ENCODE results near the gene TPCN1. TPM values are rescaled to one million over a fixed set of nuclear protein-coding genes. Genes with fewer than 3 reads are reported as not detected.

TPCN1 gene
- total RNA-seq, 8 experiments from 2014 or later: 2.7 to 39.8 (median 11.2) TPM

DNA sequence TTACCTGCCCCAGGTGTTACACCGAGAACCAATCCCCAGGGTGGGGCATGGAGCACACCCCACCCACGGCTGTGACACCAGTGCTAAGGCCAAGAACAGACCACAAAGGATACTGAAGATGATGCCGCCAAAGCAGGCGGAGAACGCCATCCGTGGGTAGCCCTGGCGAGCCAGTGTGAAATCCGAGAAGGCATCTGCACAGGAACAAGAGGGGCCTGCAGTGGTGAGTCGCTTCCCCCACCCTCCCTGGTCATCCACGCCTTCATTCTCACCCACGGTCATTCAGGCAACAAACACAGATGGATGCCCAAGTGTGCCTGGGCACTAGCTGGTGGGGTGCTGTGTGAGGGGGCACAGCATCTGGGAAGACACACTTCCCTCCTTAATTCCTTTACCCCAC lies 85.1 kb downstream of the TPCN1 start:
- no peak overlapping the region for H3K27ac ChIP-seq
- 50 to 83% (median 69%) methylated on average over 2 to 9 of the region's 11 CpGs; no CpG with 5 or more reads in 7 of the 10 experiments for WGBS, 10 experiments
- in situ Hi-C loops (cut with MboI; ENCODE audit: low pct_unique_long_range_greater_than_20kb in 2 of 9, low sequenced_read_pairs in 9 of 9, unreplicated experiment in 9 of 9): no loop called here
- ATAC-seq (replicated peaks in 6 of 8): no peak
- H3K4me3 ChIP-seq: no peak overlapping the region
- peaks cover 0 to 2% of the 10 kb centered on the region in 2 donors for H3K4me1 ChIP-seq (replicated peaks in 1 of 2)

DNA sequence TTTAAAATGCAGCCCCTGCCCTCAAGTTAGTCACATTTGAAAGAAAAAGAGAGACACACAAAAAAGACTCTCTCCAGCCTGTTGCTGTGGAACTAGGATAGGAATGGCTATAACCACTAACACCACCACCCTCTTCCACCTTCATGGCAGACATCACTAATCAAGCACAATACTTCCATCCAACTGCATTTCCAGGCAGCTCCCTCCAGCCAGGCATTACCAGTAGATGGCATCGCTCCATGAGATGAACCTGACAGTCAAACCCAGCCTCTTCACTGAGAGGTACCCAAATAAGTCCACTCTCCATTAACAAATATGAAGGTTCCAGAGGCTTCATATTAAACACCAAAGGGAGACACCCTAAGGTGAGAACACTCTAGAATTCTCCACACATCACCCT lies 89.2 kb downstream of the TPCN1 start:
- 80 to 100% (median 100%) methylated on average over 1 of the region's 1 CpG; no CpG with 5 or more reads in 5 of the 10 experiments for WGBS, 10 experiments
- in situ Hi-C loops (cut with MboI; ENCODE audit: low pct_unique_long_range_greater_than_20kb in 2 of 9, low sequenced_read_pairs in 9 of 9, unreplicated experiment in 9 of 9): no loop called here
- Histone ChIP-seq H3K27ac (no peak overlapping the region), H3K4me3 (no peak overlapping the region), H3K4me1 (replicated peaks in 1 of 2) (peaks cover 3 to 8% of the 10 kb centered on the region in 2 donors)
- ATAC-seq (replicated peaks in 6 of 8): peak in 1 of 8 experiments; percentile 11

GRCh38 chr12:113314121-113314529 lies 92.9 kb downstream of the TPCN1 start:
- ATAC-seq (replicated peaks in 6 of 8): peak in 7 of 8 experiments; percentile 51 to 94 (median 80)
- 2 to 56% (median 40%) methylated on average over 1 to 5 of the region's 7 CpGs; no CpG with 5 or more reads in 1 of the 10 experiments for WGBS, 10 experiments
- no peak overlapping the region for H3K4me3 ChIP-seq
- H3K27ac ChIP-seq: peak overlapping the region in 1 of 2 donors; percentile 19
- peaks cover 3 to 8% of the 10 kb centered on the region in 2 donors for H3K4me1 ChIP-seq (replicated peaks in 1 of 2)
- in situ Hi-C loops (cut with MboI; ENCODE audit: low pct_unique_long_range_greater_than_20kb in 2 of 9, low sequenced_read_pairs in 9 of 9, unreplicated experiment in 9 of 9): no loop called here

DNA sequence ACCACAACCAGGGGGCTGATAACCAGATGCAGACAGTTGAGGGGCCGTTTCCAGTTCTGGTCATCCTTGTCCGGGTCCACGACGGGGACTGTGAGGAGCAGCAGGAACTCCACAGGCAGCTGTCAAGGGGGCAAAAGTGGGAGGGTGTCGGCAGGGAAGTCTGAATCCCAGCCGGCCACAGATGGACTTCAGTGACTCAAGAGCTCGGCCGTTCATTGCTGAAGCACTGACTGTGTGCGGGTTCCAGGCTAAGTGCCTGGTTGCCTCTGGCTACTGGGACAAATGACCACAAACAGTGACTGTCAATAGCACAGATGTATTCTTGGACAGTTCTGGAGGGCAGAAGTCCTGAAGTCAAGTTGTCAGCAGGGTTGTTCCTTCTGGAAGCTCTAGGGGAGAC lies 94.1 kb downstream of the TPCN1 start:
- in situ Hi-C loops (cut with MboI; ENCODE audit: low pct_unique_long_range_greater_than_20kb in 2 of 9, low sequenced_read_pairs in 9 of 9, unreplicated experiment in 9 of 9): no loop called here
- ATAC-seq (replicated peaks in 6 of 8): peak in 1 of 8 experiments; percentile 5

DNA sequence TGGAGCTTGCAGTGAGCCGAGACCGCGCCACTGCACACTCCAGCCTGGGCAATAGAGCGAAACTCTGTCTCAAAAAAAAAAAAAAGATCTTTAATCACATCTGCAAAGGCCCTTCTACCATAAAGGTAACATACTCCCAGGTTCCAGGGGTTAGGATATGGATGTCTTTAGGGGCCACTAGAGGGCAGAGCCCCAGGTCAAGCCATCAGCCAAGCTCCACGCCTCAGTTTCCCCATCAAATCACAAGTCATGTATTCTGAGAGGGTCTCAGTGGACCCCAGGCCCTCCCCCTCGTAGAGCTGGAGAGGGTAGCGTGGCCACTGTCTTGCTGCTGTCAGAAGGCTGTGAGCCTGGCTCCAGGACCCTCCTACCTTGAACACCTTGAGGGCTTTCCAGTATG lies 94.9 kb downstream of the TPCN1 start:
- Histone ChIP-seq H3K4me3 (no peak overlapping the region), H3K4me1 (replicated peaks in 1 of 2) (peaks cover 3 to 8% of the 10 kb centered on the region in 2 donors), H3K27ac (no peak overlapping the region)
- 100% methylated on average over 1 to 3 of the region's 7 CpGs; no CpG with 5 or more reads in 7 of the 10 experiments for WGBS, 10 experiments
- in situ Hi-C loops (cut with MboI; ENCODE audit: low pct_unique_long_range_greater_than_20kb in 2 of 9, low sequenced_read_pairs in 9 of 9, unreplicated experiment in 9 of 9): no loop called here
- no peak for ATAC-seq (replicated peaks in 6 of 8)

More for the DNA sequence above, 94.1 kb downstream of the TPCN1 start:
- no peak overlapping the region for H3K27ac ChIP-seq
- H3K4me1 ChIP-seq (replicated peaks in 1 of 2): peaks cover 3 to 8% of the 10 kb centered on the region in 2 donors
- no peak overlapping the region for H3K4me3 ChIP-seq
- 0 to 100% (median 72%) methylated on average over 1 to 5 of the region's 9 CpGs; no CpG with 5 or more reads in 5 of the 10 experiments for WGBS, 10 experiments

GRCh38 chr12:113317122-113317521 lies 95.9 kb downstream of the TPCN1 start:
- WGBS, 10 experiments: 50 to 100% (median 92%) methylated on average over 1 to 5 of the region's 6 CpGs; no CpG with 5 or more reads in 3 of the 10 experiments
- ATAC-seq (replicated peaks in 6 of 8): no peak
- in situ Hi-C loops (cut with MboI; ENCODE audit: low pct_unique_long_range_greater_than_20kb in 2 of 9, low sequenced_read_pairs in 9 of 9, unreplicated experiment in 9 of 9): no loop called here
- Histone ChIP-seq H3K4me1 (replicated peaks in 1 of 2) (peaks cover 3 to 8% of the 10 kb centered on the region in 2 donors), H3K4me3 (no peak overlapping the region), H3K27ac (no peak overlapping the region)

DNA sequence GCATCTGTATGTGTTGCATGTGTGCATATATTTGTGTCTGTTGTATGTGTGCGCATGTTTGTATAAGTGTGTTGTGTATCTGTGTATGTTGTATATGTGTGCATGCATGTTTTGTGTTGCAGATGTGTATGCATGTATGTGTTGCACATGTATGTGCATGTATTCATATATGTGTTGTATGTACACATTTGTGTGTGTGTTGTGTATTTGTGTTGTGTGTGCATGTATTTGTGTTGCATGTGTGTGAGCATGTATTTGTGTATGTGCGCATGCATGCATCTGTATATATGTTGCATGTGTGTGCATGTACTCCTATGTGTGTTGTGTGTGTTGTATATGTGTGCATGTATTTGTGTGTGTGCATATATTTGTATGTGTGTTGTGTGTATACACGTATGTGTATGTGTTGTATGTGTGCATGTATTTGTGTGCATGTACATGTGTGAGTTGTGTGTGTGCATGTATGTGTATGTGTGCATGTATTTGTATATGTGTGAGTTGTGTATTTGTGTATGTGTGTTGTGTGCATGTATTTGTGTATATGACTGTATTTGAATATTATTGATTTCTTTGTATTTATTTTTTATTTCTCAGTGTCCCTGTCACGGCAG lies 96.9 kb downstream of the TPCN1 start:
- in situ Hi-C loops (cut with MboI; ENCODE audit: low pct_unique_long_range_greater_than_20kb in 2 of 9, low sequenced_read_pairs in 9 of 9, unreplicated experiment in 9 of 9): no loop called here
- ATAC-seq (replicated peaks in 6 of 8): no peak
- H3K4me1 ChIP-seq (replicated peaks in 1 of 2): peaks cover 3 to 8% of the 10 kb centered on the region in 2 donors
- no peak overlapping the region for H3K4me3 ChIP-seq
- no peak overlapping the region for H3K27ac ChIP-seq
- WGBS, 10 experiments: 90 to 100% (median 97%) methylated on average over 1 to 3 of the region's 4 CpGs; no CpG with 5 or more reads in 2 of the 10 experiments

DNA sequence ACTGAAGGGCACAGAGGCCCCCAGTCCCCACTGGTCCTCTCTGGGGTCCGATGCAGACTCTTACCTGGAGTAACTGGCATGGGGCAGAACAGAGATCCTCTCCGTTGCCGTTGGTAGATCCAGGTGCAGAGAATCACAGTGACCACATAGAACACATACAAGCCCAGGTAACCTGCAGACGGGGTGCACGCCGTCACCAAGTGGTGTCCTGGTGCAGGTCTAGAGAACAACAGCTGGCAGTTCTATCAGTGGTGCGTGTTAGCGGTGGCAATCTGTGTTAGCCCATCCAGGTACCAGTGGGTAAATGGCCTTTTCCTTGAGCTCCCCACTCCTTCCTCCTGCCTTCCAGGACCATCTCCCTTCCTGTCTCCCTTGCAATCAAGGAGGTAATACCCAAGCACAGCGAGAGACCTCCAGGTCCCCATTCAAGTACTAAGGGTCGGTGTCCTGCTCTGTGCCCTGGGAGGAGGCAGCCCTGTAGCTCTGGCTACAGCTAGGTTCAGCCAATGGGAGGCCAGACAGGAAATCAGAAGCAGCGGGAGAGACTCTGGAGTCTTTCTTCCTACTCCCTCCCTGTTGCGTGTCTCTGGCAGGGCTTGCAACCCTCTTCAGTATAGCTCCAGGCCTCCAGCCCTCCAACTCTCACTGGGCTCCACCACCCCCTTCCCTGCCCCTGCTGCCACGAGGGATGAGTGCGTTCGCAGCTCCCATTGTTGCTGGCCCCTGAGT lies 97.8 kb downstream of the TPCN1 start:
- in situ Hi-C loops (cut with MboI; ENCODE audit: low pct_unique_long_range_greater_than_20kb in 2 of 9, low sequenced_read_pairs in 9 of 9, unreplicated experiment in 9 of 9): no loop called here
- WGBS, 10 experiments: 82 to 100% (median 90%) methylated on average over 2 to 7 of the region's 15 CpGs; no CpG with 5 or more reads in 3 of the 10 experiments

DNA sequence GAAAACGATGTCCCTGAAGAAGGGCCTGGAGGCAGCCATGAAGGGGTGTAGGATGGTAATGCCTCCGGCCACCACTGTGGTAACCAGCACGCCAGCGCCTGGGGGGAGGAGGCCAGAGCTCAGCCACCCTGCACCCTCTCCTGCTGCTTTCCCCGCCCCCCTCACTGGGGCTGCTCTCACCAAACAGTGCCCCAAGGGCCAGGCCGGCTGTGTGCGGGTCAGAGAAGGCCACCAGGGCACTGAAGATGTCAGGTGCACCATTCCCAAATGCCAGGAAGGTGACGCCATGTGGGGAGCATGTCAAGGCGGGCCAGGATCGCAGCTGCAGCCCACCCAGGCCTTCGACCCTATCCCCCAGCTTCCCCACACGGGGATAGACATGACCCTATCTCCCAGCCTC lies 99.1 kb downstream of the TPCN1 start:
- Histone ChIP-seq H3K27ac (no peak overlapping the region), H3K4me3 (no peak overlapping the region), H3K4me1 (replicated peaks in 1 of 2) (no peaks in the 10 kb centered on the region)
- WGBS, 10 experiments: 60 to 100% (median 77%) methylated on average over 1 to 3 of the region's 12 CpGs; no CpG with 5 or more reads in 6 of the 10 experiments
- in situ Hi-C loops (cut with MboI; ENCODE audit: low pct_unique_long_range_greater_than_20kb in 2 of 9, low sequenced_read_pairs in 9 of 9, unreplicated experiment in 9 of 9): no loop called here
- no peak for ATAC-seq (replicated peaks in 6 of 8)

More for the DNA sequence above, 97.8 kb downstream of the TPCN1 start:
- H3K4me1 ChIP-seq (replicated peaks in 1 of 2): peaks cover 0 to 2% of the 10 kb centered on the region in 2 donors
- no peak overlapping the region for H3K4me3 ChIP-seq
- no peak for ATAC-seq (replicated peaks in 6 of 8)
- H3K27ac ChIP-seq: no peak overlapping the region

DNA sequence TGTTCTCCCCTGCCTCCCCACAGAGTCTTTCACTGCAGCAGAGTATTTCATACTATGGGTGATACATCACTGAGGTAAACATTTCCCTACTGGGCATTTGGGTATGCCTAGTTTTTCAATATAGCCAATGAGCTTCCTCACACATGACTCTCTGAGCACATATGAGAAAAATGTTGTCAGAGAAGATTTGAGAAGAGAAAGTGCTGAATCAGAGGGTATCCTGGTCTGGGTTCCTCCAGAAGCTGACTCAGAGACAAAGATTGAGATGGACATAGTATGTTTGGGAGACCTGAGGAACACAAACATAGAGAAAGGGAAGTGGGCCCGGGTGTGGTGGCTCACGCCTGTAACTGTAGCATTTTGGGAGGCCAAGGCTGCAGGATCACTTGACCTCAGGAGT lies 101.1 kb downstream of the TPCN1 start:
- no peak overlapping the region for H3K4me3 ChIP-seq
- H3K4me1 ChIP-seq (replicated peaks in 1 of 2): no peaks in the 10 kb centered on the region
- no peak overlapping the region for H3K27ac ChIP-seq
- no peak for ATAC-seq (replicated peaks in 6 of 8)
- in situ Hi-C loops (cut with MboI; ENCODE audit: low pct_unique_long_range_greater_than_20kb in 2 of 9, low sequenced_read_pairs in 9 of 9, unreplicated experiment in 9 of 9): no loop called here
- WGBS, 10 experiments: 80 to 100% (median 100%) methylated on average over 1 to 2 of the region's 2 CpGs; no CpG with 5 or more reads in 5 of the 10 experiments

GRCh38 chr12:113325916-113326315 lies 104.7 kb downstream of the TPCN1 start:
- in situ Hi-C loops (cut with MboI; ENCODE audit: low pct_unique_long_range_greater_than_20kb in 2 of 9, low sequenced_read_pairs in 9 of 9, unreplicated experiment in 9 of 9): no loop called here
- no peak overlapping the region for H3K27ac ChIP-seq
- peak in 3 of 8 experiments; percentile 66 to 83 (median 79) for ATAC-seq (replicated peaks in 6 of 8)
- no peaks in the 10 kb centered on the region for H3K4me1 ChIP-seq (replicated peaks in 1 of 2)
- WGBS, 10 experiments: 0 to 100% (median 88%) methylated on average over 1 to 3 of the region's 3 CpGs; no CpG with 5 or more reads in 1 of the 10 experiments
- no peak overlapping the region for H3K4me3 ChIP-seq

- WGBS, 10 experiments: 17 to 100% (median 77%) methylated on average over 1 to 3 of the region's 4 CpGs; no CpG with 5 or more reads in 6 of the 10 experiments
- Histone ChIP-seq H3K4me3 (no peak overlapping the region), H3K27ac (no peak overlapping the region), H3K4me1 (replicated peaks in 1 of 2) (no peaks in the 10 kb centered on the region)
- peak in 3 of 8 experiments; percentile 2 to 51 (median 4) for ATAC-seq (replicated peaks in 6 of 8)
- in situ Hi-C loops (cut with MboI; ENCODE audit: low pct_unique_long_range_greater_than_20kb in 2 of 9, low sequenced_read_pairs in 9 of 9, unreplicated experiment in 9 of 9): no loop called here
Measured at GRCh38 chr12:113326775-113327395, 105.6 kb downstream of the TPCN1 start.

DNA sequence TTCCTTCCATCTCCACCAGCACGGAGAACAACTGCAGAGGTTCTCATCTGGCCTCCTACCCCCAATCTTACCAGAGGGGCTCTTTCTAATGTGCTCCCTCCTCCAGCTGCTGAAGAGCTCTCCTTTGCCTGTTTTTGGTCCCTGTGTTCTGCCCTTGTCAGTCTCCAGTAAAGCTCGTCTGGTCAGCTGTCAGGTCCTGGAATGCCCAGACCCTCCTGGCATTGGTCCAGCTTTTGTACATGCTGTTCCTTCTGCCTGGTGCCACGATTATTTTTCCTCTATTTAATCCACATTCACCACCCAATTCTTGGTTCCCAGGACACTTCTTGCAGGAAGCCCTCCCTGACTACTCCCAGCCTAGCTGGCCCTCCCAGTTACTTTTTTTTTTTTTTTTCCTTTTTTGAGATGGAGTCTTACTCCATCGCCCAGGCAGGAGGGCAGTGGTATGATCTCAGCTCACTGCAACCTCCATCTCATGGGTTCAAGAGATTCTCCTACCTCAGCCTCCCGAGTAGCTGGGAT lies 107.2 kb downstream of the TPCN1 start:
- no peak for ATAC-seq (replicated peaks in 6 of 8)
- in situ Hi-C loops (cut with MboI; ENCODE audit: low pct_unique_long_range_greater_than_20kb in 2 of 9, low sequenced_read_pairs in 9 of 9, unreplicated experiment in 9 of 9): no loop called here
- 64 to 100% (median 82%) methylated on average over 1 to 4 of the region's 5 CpGs; no CpG with 5 or more reads in 1 of the 10 experiments for WGBS, 10 experiments
- H3K4me1 ChIP-seq (replicated peaks in 1 of 2): no peaks in the 10 kb centered on the region
- no peak overlapping the region for H3K4me3 ChIP-seq
- H3K27ac ChIP-seq: no peak overlapping the region
